CD4-positive, alpha-beta T cell treated with Interleukin-15 for 1 hour (primary cell): ENCODE measurements around the gene SORCS2.

Experiments
- DNase-seq: peaks from one replicate; pipeline ENCODE4 v3.0.0-alpha.2; 2020

SORCS2 gene

GRCh38 chr4:7341491-7342222, 149.3 kb downstream of the SORCS2 start:
- no peak for DNase-seq

- no peak for DNase-seq
Measured at GRCh38 chr4:7342223-7343080, 150.1 kb downstream of the SORCS2 start.

GRCh38 chr4:7343081-7343655, 150.8 kb downstream of the SORCS2 start:
- no peak for DNase-seq

GRCh38 chr4:7343950-7344349, 151.6 kb downstream of the SORCS2 start:
- no peak for DNase-seq

GRCh38 chr4:7344636-7345155, 152.4 kb downstream of the SORCS2 start:
- DNase-seq: no peak

GRCh38 chr4:7347981-7348380, 155.6 kb downstream of the SORCS2 start:
- no peak for DNase-seq

- no peak for DNase-seq
Measured at GRCh38 chr4:7348946-7349900, 156.9 kb downstream of the SORCS2 start.

- no peak for DNase-seq
Measured at GRCh38 chr4:7350396-7350795, 158.1 kb downstream of the SORCS2 start.

- DNase-seq: no peak
Measured at GRCh38 chr4:7351014-7351413, 158.7 kb downstream of the SORCS2 start.

- DNase-seq: no peak
Measured at GRCh38 chr4:7352486-7352885, 160.1 kb downstream of the SORCS2 start.

- no peak for DNase-seq
Measured at GRCh38 chr4:7353046-7353790, 160.9 kb downstream of the SORCS2 start.

- no peak for DNase-seq
Measured at GRCh38 chr4:7353846-7354610, 161.7 kb downstream of the SORCS2 start.

GRCh38 chr4:7354927-7355326, 162.6 kb downstream of the SORCS2 start:
- DNase-seq: no peak

- DNase-seq: no peak
Measured at GRCh38 chr4:7355795-7356194, 163.5 kb downstream of the SORCS2 start.

- DNase-seq: no peak
Measured at GRCh38 chr4:7356667-7357310, 164.5 kb downstream of the SORCS2 start.

GRCh38 chr4:7357323-7357722, 165.0 kb downstream of the SORCS2 start:
- no peak for DNase-seq

GRCh38 chr4:7358100-7358735, 165.9 kb downstream of the SORCS2 start:
- no peak for DNase-seq

- no peak for DNase-seq
Measured at GRCh38 chr4:7359400-7360062, 167.2 kb downstream of the SORCS2 start.

GRCh38 chr4:7360806-7361205, 168.5 kb downstream of the SORCS2 start:
- DNase-seq: no peak
